Thoracic aorta (tissue), 2 donors: ENCODE measurements around the gene FAM110D. TPM values are rescaled to one million over a fixed set of nuclear protein-coding genes. Genes with fewer than 3 reads are reported as not detected.

Source experiments
- ATAC-seq: fragments of 150-250 bp; one replicate; pipeline ENCODE4 v1.8.0; 2017; ENCODE audit warnings: low read depth; ENCODE audit not compliant: insufficient number of reproducible peaks, low FRiP score
- DNase-seq: peaks from one replicate; pipeline ENCODE4 v3.0.0-alpha.2; 2020; ENCODE audit warnings: low spot score
- H3K27ac ChIP-seq, 2 donors: fragments of 200-600 bp; sonication (generic); 1 replicate in 1 of 2; 2 replicates in 1 of 2; pipeline ENCODE4 v1.5.1; 2016; ENCODE audit warnings: mild to moderate bottlenecking in 2 of 2, moderate library complexity in 2 of 2
- H3K27me3 ChIP-seq: fragments of 200-600 bp; sonication (generic); replicated peaks from 2 replicates; pipeline ENCODE4 v1.6.0; 2016; ENCODE audit warnings: mild to moderate bottlenecking; ENCODE audit not compliant: insufficient read depth
- H3K36me3 ChIP-seq: fragments of 200-600 bp; sonication (generic); one replicate; pipeline ENCODE4 v1.5.1; 2016
- H3K4me1 ChIP-seq, 2 donors: fragments of 200-600 bp; sonication (generic); 1 replicate in 1 of 2; 2 replicates in 1 of 2; pipeline versions ENCODE4 v1.5.1 to v1.6.0; 2016; ENCODE audit warnings: low read depth in 2 of 2, mild to moderate bottlenecking in 1 of 2; ENCODE audit not compliant: control insufficient read depth in 1 of 2
- H3K4me3 ChIP-seq: fragments of 200-600 bp; sonication (generic); 2 replicates; pipeline ENCODE4 v1.5.1; 2016; ENCODE audit warnings: mild to moderate bottlenecking
- H3K9me3 ChIP-seq: fragments of 200-600 bp; sonication (generic); 2 replicates; pipeline ENCODE4 v1.5.1; 2016
- total RNA-seq, 2 donors: library from RNA; depleted of rRNA; stranded (reverse); fragments of >200 nt; gene quantifications; one replicate each; pipeline versions ENCODE4 v1.1.0 to v1.2.3, GENCODE V29; 2016
- TF ChIP-seq, protein P1 (sequence below): fragments of 200-600 bp; sonication (generic); IDR thresholded peaks from one replicate; pipeline ENCODE4 v1.5.1; 2019; ENCODE audit warnings: antibody characterized with exemption

Gene FAM110D
- total RNA-seq, 2 donors from 2014 or later = 9.9 to 10.6 TPM

DNA sequence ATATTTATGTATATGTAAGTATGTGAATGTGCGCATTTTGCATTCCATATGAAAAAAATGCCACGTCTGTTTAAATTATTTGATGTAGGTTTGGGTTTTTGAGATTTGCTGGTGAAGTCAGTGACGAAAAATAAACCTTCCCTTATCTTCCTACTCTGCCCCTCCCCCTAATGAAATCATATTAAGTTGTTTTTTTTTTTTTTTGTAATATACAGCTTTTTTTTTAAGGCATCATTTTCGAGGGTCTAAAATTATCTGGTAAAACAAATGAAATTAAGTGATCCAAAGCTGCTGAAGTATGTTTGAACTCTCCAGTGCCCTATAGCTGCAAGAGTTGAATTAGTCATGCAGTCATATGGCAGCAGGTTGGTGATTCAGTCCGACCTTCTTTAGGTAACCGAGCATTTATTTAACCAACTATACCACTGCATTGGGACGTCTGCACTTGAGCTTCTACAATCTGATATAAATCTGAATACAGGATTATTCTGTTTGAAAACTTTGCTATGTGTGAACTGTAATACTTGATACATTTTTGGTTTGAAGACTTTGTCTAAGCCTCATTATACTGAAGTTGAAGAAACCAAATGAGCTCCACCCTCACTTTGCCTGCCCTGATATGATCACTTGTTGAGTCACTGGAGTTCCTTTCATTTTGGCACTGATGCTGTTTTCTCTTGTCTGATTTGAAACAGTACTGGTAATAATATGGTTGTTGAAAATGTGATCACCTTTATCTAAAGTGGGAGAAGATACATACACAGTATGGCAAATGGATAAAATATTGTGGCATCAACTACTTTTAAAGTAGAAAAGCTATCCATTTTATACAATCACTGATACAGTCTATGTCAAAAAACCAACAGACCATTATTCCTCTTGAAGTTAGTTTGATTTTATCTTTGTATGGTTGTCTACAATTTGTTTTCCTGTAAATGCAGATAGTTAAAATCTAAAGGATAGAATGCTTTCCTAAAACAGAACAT, 35.6 kb upstream of the FAM110D start:
- Histone ChIP-seq H3K4me3 (no peak overlapping the region), H3K36me3 (peaks cover 4% of the 10 kb centered on the region), H3K27me3 (no peaks in the 10 kb centered on the region), H3K27ac (no peak overlapping the region), H3K4me1 (peaks cover 4 to 7% of the 10 kb centered on the region in 2 donors), H3K9me3 (no peaks in the 10 kb centered on the region)
- DNase-seq (no peak), ATAC-seq (no peak)
- TF ChIP-seq, protein P1, sequence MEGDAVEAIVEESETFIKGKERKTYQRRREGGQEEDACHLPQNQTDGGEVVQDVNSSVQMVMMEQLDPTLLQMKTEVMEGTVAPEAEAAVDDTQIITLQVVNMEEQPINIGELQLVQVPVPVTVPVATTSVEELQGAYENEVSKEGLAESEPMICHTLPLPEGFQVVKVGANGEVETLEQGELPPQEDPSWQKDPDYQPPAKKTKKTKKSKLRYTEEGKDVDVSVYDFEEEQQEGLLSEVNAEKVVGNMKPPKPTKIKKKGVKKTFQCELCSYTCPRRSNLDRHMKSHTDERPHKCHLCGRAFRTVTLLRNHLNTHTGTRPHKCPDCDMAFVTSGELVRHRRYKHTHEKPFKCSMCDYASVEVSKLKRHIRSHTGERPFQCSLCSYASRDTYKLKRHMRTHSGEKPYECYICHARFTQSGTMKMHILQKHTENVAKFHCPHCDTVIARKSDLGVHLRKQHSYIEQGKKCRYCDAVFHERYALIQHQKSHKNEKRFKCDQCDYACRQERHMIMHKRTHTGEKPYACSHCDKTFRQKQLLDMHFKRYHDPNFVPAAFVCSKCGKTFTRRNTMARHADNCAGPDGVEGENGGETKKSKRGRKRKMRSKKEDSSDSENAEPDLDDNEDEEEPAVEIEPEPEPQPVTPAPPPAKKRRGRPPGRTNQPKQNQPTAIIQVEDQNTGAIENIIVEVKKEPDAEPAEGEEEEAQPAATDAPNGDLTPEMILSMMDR = no peak

DNA sequence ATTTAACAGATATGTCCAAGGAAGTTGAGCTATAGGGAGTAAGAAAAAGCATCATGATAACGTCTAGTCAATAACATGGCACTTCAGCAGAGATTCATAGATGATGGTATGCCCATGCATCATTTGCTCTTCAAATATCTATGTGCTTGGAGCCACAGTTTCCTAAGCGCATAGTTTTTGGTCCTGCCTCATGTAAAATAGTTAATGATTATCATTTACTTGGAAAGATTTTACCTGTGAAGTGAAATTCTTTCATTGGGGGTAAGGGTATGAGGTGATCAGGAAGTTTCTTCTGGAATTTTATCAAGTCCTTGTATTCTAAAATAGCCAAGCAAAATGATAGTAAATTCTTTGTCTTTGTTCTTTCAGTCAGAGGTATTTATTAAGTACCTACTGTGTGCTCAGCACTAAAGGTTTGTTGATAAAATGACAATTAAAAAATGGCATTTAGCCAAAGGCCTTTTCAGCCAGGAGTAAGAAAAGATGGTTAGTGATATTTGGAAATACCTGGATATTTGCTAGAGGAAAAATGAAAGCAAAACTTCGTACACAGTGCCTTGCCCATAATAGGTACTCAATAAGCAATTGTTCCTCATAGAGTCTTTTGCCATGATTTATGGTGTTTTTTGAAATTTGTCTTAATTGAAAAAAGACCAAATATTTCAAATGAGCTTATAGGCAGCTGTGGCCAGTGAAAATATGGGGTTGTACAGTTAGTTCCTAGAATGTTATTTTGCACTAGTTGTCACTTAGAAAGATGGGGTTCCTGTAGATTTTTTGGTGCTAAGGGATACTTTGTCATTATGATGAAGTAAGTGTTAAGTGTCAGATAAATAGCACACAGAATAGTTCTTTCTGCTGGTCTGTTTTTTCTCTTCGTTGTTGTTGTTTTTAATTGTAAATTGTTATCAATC, 34.2 kb upstream of the FAM110D start:
- TF ChIP-seq, protein P1 = no peak
- Histone ChIP-seq H3K27me3 (no peaks in the 10 kb centered on the region), H3K4me3 (no peak overlapping the region), H3K36me3 (peaks cover 4% of the 10 kb centered on the region), H3K9me3 (no peaks in the 10 kb centered on the region), H3K27ac (no peak overlapping the region), H3K4me1 (peaks cover 4 to 7% of the 10 kb centered on the region in 2 donors)
- ATAC-seq = no peak
- no peak for DNase-seq

- ATAC-seq = no peak
- H3K4me1 ChIP-seq = peaks cover 4 to 7% of the 10 kb centered on the region in 2 donors
- no peak overlapping the region for H3K27ac ChIP-seq
- peaks cover 4% of the 10 kb centered on the region for H3K36me3 ChIP-seq
- no peak overlapping the region for H3K4me3 ChIP-seq
- DNase-seq = no peak
- TF ChIP-seq, protein P1 = no peak
- no peaks in the 10 kb centered on the region for H3K9me3 ChIP-seq
- no peaks in the 10 kb centered on the region for H3K27me3 ChIP-seq
These were observed 33.5 kb upstream of the FAM110D start for GRCh38 chr1:26125382-26125781.

- H3K9me3 ChIP-seq = no peaks in the 10 kb centered on the region
- DNase-seq = no peak
- no peak overlapping the region for H3K27ac ChIP-seq
- no peak overlapping the region for H3K4me3 ChIP-seq
- ATAC-seq = no peak
- no peaks in the 10 kb centered on the region for H3K27me3 ChIP-seq
- TF ChIP-seq, protein P1 = no peak
- H3K36me3 ChIP-seq = peaks cover 4% of the 10 kb centered on the region
- peaks cover 4 to 7% of the 10 kb centered on the region in 2 donors for H3K4me1 ChIP-seq
These were observed 32.9 kb upstream of the FAM110D start for GRCh38 chr1:26125946-26126320.
